Stimulated activated CD8-positive, alpha-beta memory T cell treated with anti-CD3 and anti-CD28 coated beads, Interleukin-4, amount 100 ng/mL, for 24 hours (primary cell): ENCODE measurements around the gene EPHA5.

Experiments used
- DNase-seq: peaks from one replicate; pipeline ENCODE4 v3.0.0-alpha.2; 2020; ENCODE audit warnings: low read depth

Gene EPHA5

DNA sequence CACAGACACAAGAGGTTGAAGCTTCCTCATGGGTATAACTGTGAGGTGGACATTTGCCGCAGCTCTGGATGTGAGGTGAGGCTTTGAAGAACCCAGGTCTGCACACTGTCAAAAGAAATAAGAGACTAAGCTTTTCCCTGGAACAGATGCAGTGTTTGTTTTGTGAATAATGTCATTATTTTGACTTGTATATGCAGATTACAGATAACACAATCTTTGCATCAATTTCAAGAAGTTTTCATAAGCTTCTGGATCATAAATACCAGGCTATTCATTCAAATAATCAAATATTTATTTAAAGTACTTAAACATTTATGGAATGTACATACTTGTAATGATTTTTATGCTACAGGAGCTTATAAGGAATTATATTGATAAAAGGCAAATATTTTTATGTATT is 174.8 kb downstream of the EPHA5 start:
- DNase-seq: no peak

GRCh38 chr4:65482410-65482809 is 187.9 kb downstream of the EPHA5 start:
- no peak for DNase-seq

DNA sequence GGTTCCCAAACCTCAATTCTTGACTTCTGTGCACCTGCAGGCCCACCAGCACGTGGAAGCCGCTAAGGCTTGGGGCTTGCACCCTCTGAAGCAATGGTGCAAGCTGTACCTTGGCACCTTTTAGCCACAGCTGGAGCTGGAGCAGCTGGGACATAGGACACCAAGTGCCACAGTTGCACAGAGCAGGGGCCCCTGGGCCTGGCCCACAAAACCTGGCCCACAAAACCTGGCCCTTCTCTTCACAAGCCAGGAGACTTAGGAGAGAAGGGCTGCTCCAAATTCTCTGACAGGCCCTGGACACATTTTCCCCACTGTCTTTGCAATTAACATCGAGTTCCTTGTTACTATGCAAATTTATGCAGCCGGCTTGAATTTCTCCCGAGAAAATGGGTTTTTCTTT is 197.8 kb downstream of the EPHA5 start:
- DNase-seq: no peak

- no peak for DNase-seq
Observed at GRCh38 chr4:65467068-65467680, 203.1 kb downstream of the EPHA5 start.

GRCh38 chr4:65461781-65462180 is 208.5 kb downstream of the EPHA5 start:
- DNase-seq: no peak

GRCh38 chr4:65457011-65457410 is 213.3 kb downstream of the EPHA5 start:
- DNase-seq: no peak

DNA sequence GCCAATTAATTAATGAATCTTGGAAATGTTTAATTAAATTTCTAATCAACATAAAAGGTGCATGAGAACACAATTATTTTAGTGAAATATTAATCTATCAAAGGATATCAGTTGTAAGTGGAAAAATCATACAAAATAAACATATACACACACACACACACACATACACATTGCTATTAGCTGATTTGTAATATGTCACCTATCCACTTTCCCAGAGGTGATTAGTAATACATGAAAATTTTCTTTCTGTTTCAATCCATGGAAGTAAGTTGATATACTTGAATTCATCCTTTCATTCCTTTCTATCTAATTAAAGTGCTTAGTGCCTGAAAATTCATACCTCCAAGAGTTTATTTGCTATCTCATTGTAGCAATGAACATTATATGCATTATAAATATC is 213.7 kb downstream of the EPHA5 start:
- no peak for DNase-seq

- DNase-seq: no peak
Observed at GRCh38 chr4:65453398-65453797, 216.9 kb downstream of the EPHA5 start.

DNA sequence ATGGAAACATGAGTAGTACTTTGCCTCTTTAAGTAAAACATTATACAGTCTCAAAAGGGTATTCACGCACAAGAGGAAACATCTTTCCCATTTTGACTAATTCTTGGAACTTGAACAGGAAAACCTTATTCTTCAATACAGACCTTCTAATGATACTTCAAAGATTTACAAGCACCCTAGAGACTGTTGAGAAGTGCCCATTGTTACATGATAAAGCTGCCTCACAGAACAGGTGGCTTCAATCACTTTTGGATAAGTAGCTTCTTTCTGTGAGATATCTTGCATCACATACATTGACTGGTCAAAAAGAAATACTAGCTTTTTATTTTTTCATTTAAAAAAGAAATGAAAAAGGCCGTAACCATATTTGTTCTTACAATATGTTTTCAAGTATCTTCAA is 219.4 kb downstream of the EPHA5 start:
- DNase-seq: no peak

GRCh38 chr4:65437102-65437501 is 233.2 kb downstream of the EPHA5 start:
- no peak for DNase-seq

DNA sequence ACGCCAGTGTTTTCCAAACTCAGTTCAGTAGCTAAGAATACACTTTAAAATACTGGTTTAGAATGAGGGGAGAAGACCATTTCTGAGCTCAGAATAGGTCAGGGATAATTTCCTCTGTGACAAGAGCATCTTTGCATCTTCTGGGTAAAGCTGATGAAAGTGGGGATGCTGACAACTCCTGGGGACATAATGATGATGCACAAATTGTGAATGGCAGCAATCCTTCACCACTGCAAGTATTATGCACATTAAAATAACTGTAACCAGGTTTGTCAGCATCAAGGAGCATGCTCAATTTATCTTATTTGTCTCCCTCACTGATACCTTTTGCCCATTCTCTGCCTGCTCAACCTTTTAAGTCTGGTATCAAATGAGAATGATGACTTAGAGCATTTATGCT is 248.2 kb downstream of the EPHA5 start:
- no peak for DNase-seq

DNA sequence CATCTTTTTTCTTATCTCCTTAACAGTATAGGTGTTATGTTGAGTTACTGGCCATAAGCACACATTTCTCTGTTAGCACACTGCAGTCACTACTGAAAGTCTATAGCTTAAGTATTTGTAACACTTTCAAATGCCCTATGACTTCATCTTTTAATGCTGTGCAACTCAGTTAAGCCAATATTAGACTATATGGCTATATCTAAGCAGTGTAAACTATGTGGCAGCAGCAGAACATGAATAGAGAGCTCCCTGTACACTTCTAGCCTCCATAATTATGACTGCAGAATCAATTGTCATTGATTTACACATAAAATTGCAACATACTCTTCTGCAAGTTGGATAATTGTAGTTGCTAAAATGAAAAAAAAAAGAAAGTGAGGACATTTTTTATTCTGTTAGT is 250.3 kb downstream of the EPHA5 start:
- DNase-seq: no peak

- no peak for DNase-seq
Observed at GRCh38 chr4:65416891-65417290, 253.4 kb downstream of the EPHA5 start.

GRCh38 chr4:65407483-65407882 is 262.8 kb downstream of the EPHA5 start:
- no peak for DNase-seq

- no peak for DNase-seq
Observed at GRCh38 chr4:65401083-65401482, 269.2 kb downstream of the EPHA5 start.

DNA sequence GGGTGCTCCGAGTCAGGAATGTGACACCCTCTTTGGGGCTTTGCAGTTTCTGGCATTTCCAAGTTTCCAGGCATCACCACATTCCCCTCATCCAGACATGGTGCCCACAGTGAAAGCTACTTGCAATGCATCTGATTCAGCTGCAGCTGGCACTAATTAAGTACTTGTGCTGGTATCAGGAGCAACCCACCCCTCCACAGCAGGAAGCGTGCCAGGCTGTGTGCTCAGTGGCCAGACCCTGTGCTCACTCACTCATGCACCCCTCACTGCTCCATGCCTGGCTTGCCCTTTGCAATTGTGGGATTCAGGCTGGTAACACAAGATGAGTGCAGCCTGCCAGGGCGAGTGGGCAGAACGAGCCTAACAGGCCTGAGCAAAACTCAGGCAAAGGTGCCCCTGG is 271.2 kb downstream of the EPHA5 start:
- DNase-seq: no peak

DNA sequence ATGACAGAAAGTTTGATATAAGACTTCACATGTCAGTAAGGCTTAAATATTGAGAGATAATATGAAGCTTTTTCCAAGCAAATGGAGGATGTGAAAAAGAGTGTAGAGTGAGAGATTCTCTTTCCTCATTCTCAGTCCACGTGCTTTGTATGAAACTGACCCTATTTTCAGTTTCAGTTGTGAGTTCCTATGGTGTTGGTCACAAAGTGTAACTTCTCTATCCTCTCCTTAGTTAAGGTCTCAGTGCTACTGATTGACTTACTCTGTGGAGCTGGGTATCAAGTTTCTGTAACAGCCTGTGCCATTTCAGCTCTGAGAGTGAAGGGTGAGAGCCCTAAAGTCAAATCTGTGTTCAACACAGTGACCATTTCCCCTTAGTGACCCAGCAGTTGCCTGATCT is 277.2 kb downstream of the EPHA5 start:
- DNase-seq: no peak

DNA sequence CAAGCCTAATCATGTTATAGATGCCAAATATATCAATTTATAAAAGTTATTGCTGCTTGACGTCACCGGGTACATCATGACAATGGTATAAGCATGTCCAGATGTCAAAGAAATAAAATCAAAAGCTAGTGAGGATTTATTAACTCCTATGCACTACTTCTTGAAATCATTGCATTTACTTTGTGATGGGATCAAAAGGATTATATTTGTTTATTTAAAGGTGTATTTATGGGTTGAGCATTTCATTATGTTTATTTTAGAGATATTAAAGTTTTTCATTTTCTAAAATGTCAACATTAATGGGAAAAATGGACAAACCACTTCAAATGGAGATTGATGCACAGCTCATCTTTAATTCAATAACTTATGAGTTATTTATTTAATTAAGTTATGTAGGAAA is 277.8 kb downstream of the EPHA5 start:
- DNase-seq: no peak

- no peak for DNase-seq
Observed at GRCh38 chr4:65391814-65392213, 278.5 kb downstream of the EPHA5 start.

DNA sequence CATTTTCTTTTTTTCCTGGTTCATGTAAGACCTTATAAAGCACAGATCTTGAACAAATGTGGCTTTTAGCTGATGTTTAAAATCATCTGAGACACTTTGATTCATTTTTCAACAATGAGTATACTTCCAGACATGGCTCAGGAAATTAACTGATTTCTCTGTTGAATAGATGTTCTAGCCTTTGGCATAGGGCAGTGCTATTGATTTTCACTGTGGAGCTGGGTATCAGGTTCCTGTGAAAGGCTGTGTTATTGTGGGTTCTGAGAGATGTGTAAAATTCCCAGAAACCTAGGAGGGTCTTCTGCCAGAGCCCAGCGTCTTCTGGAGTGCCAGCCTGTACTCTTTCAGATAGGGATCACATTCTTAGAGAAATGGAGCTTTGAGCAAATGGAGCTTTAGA is 278.9 kb downstream of the EPHA5 start:
- DNase-seq: no peak

DNA sequence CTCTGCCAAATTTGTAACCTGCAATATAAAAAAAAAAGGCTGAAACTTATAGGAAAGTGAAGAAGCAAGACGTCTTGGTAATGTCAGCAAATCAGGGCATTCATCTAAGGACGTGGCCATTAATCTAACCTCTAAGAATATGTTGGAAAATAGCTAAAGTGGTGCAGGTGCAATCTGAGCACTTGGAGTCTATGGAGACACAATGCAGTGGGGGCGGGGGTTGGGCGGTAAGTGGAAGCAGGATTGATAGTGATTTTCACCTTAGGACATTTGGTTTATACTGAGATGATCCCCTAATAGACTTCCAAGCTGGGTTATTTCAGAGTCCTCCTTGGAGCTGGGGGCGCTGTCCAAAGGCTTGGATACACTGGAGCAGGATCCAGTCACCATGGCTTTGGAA is 283.4 kb downstream of the EPHA5 start:
- no peak for DNase-seq

DNA sequence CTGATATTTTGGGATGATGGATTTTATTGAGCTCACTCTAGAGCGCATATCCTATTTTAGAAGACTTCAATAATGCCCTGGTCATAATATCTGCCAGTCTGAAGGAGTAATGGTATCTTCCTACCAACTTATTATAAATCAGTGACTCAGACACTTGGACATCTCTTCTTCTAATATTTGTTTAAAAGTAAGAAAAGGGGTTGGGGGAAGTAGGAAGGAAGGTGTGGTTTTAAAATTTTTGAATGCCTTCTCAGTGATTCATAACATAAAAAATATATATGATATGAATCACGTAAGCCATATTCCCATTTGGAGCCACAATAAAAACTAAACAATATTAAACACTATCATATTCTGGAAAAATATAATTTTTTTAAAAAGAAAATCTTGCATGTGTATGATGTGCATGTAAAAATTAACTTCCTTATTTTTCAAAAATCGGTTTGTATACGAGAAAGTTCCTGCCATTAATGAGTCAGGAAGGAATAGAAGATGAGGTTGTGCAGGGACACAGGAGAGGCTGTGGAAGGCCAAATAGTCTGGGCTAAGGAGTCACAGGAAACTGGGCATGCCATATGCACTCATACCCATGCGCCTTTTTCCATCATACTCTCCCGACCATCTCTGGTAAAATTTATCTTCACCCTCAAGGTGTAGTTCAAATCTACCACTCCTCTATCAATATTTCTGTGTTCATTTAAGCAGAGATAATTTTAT is 286.5 kb downstream of the EPHA5 start:
- no peak for DNase-seq

GRCh38 chr4:65381648-65382047 is 288.6 kb downstream of the EPHA5 start:
- no peak for DNase-seq

- no peak for DNase-seq
Observed at GRCh38 chr4:65370709-65371108, 299.6 kb downstream of the EPHA5 start.
